B cell (primary cell): ENCODE data around the gene LKAAEAR1. TPM values are rescaled to one million over a fixed set of nuclear protein-coding genes. Genes with fewer than 3 reads are reported as not detected.

Experiments used
- ATAC-seq: fragments of 200-7000 bp; cut with Tn5 transposase; one replicate; pipeline ENCODE4 v1.10.0; 2021; ENCODE audit warnings: low read depth, mild to moderate bottlenecking, moderate number of reproducible peaks, moderate library complexity
- CTCF ChIA-PET: fragments of 350-600 bp; sonication (Branson Sonifier 250); formaldehyde crosslinking; loops from one replicate; lab custom pipeline; 2021; ENCODE audit warnings: antibody characterized with exemption, inconsistent platforms; lab: Charles Lee
- POLR2A ChIA-PET: fragments of 350-600 bp; sonication (Branson Sonifier 250); formaldehyde crosslinking; loops from one replicate; lab custom pipeline; 2021; ENCODE audit warnings: antibody characterized with exemption; lab: Charles Lee
- DNase-seq: peaks from one replicate; pipeline ENCODE4 v3.0.0; 2013
- H2AFZ ChIP-seq: 2 replicates; pipeline ENCODE4 v1.6.1; 2012; ENCODE audit warnings: mild to moderate bottlenecking, low read depth, low read length; ENCODE audit not compliant: insufficient read depth, poor library complexity, severe bottlenecking
- H3K27ac ChIP-seq, 2 donors: 1 replicate in 1 of 2; 2 replicates in 1 of 2; pipeline ENCODE4 v1.5.1; 2012 to 2013; ENCODE audit warnings: low read length in 2 of 2, mild to moderate bottlenecking in 2 of 2, moderate library complexity in 1 of 2
- H3K27me3 ChIP-seq, 4 experiments: fragments of 200-600 bp in 1 of 4; sonication (generic) in 1 of 4; replicated peaks in 1 of 4; 1 replicate in 2 of 4; 2 replicates in 2 of 4; pipeline versions ENCODE4 v1.6.1 to v1.7.0; 2013 to 2016; ENCODE audit warnings: low read length in 3 of 4, mild to moderate bottlenecking in 2 of 4, mixed read lengths in 1 of 4, moderate library complexity in 1 of 4; ENCODE audit not compliant: insufficient read depth in 4 of 4, control insufficient read depth in 3 of 4; ENCODE audit errors: control extremely low read depth in 1 of 4
- H3K36me3 ChIP-seq, 2 experiments: replicated peaks in 1 of 2; 1 replicate in 1 of 2; 2 replicates in 1 of 2; pipeline versions ENCODE4 v1.6.1 to v1.7.1; 2013; ENCODE audit warnings: low read length in 1 of 2; ENCODE audit not compliant: insufficient read depth in 2 of 2, control insufficient read depth in 1 of 2; ENCODE audit errors: control extremely low read depth in 1 of 2, extremely low read depth in 1 of 2
- H3K4me1 ChIP-seq, 2 donors: fragments of 200-600 bp in 1 of 2; sonication (generic) in 1 of 2; 1 replicate in 1 of 2; 2 replicates in 1 of 2; pipeline versions ENCODE4 v1.5.1 to v1.6.1; 2013 to 2017; ENCODE audit warnings: low read length in 2 of 2; ENCODE audit not compliant: control insufficient read depth in 2 of 2, insufficient read depth in 2 of 2
- H3K4me2 ChIP-seq: replicated peaks from 2 replicates; pipeline ENCODE3; 2012; ENCODE audit warnings: mild to moderate bottlenecking, low read depth, low read length; ENCODE audit not compliant: poor library complexity, severe bottlenecking
- H3K4me3 ChIP-seq, 5 experiments: fragments of 200-600 bp in 1 of 5; sonication (generic) in 1 of 5; 1 replicate in 3 of 5; 2 replicates in 2 of 5; pipeline versions ENCODE4 v1.5.1 to v1.7.0; 2011 to 2016; ENCODE audit warnings: low read length in 4 of 5, mild to moderate bottlenecking in 4 of 5, low read depth in 2 of 5, control low read depth in 1 of 5, moderate library complexity in 1 of 5; ENCODE audit not compliant: insufficient read depth in 1 of 5; ENCODE audit errors: control extremely low read depth in 1 of 5, extremely low read depth in 1 of 5
- H3K79me2 ChIP-seq: fragments of 200-600 bp; sonication (generic); one replicate; pipeline ENCODE4 v1.6.0; 2016; ENCODE audit warnings: low read length; ENCODE audit not compliant: control insufficient read depth, insufficient read depth
- H3K9ac ChIP-seq: fragments of 200-600 bp; sonication (generic); 2 replicates; pipeline ENCODE4 v1.6.1; 2017; ENCODE audit warnings: mild to moderate bottlenecking, low read length, moderate library complexity
- H3K9me3 ChIP-seq, 3 donors: one replicate each; pipeline versions ENCODE4 v1.6.1 to v1.7.1; 2013; ENCODE audit warnings: low read length in 2 of 3; ENCODE audit not compliant: control insufficient read depth in 2 of 3, insufficient read depth in 1 of 3; ENCODE audit errors: control extremely low read depth in 1 of 3
- H4K20me1 ChIP-seq: 2 replicates; pipeline ENCODE4 v1.6.0; 2012; ENCODE audit warnings: mild to moderate bottlenecking, low read length; ENCODE audit not compliant: insufficient read depth, control insufficient read depth, poor library complexity, severe bottlenecking
- H3K27ac Mint-ChIP-seq: one replicate; pipeline ENCODE4 v1.8.0; 2021; ENCODE audit warnings: mixed read lengths
- H3K27me3 Mint-ChIP-seq: one replicate; pipeline ENCODE4 v1.8.0; 2021; ENCODE audit warnings: mixed read lengths
- H3K4me1 Mint-ChIP-seq: one replicate; pipeline ENCODE4 v1.8.0; 2021; ENCODE audit warnings: mixed read lengths
- H3K4me3 Mint-ChIP-seq: one replicate; pipeline ENCODE4 v1.8.0; 2021; ENCODE audit warnings: mixed read lengths
- H3K9me3 Mint-ChIP-seq: one replicate; pipeline ENCODE4 v1.8.0; 2022; ENCODE audit warnings: mixed read lengths; ENCODE audit not compliant: insufficient read depth
- EZH2 ChIP-seq: IDR thresholded peaks from 2 replicates; pipeline ENCODE4 v1.6.1; 2012; ENCODE audit warnings: borderline replicate concordance, low read depth, mild to moderate bottlenecking, moderate library complexity, low read length; ENCODE audit not compliant: insufficient read depth, poor library complexity, severe bottlenecking
- WGBS: methylation state at CpG from one replicate; pipeline ENCODE4 v1.1.5; 2013; ENCODE audit warnings: missing lambda C conversion rate; ENCODE audit not compliant: insufficient coverage; 5-methylcytosine and 5-hydroxymethylcytosine counted together
- intact Hi-C: fragments of 100-400 bp; cut with micrococcal nuclease; formaldehyde crosslinking; loops from one replicate; pipeline ENCODE4 v1.10.0; 2022
- polyA plus RNA-seq: library from polyadenylated mRNA; depleted of rRNA; stranded (reverse); fragments of >200 nt; gene quantifications from 2 replicates; pipeline ENCODE4 v1.2.3, GENCODE V29; 2012
- total RNA-seq, 2 donors: library from RNA; stranded (reverse); fragments of 120-200 nt in 1 of 2; gene quantifications; 1 replicate in 1 of 2; 2 replicates in 1 of 2; pipeline versions ENCODE4 v1.2.3 to v1.2.4, GENCODE V29; 2013 to 2022
- TF ChIP-seq, protein P1 (sequence below): fragments of 200-600 bp; IDR thresholded peaks from one replicate; pipeline ENCODE4 v1.8.0; 2022; ENCODE audit warnings: antibody characterized with exemption, mild to moderate bottlenecking

The LKAAEAR1 gene
- total and polyA plus RNA-seq, 2 donors (not counting 1 experiment from before 2014, with no cell fraction given), result 1.9 TPM; not detected in 1

DNA sequence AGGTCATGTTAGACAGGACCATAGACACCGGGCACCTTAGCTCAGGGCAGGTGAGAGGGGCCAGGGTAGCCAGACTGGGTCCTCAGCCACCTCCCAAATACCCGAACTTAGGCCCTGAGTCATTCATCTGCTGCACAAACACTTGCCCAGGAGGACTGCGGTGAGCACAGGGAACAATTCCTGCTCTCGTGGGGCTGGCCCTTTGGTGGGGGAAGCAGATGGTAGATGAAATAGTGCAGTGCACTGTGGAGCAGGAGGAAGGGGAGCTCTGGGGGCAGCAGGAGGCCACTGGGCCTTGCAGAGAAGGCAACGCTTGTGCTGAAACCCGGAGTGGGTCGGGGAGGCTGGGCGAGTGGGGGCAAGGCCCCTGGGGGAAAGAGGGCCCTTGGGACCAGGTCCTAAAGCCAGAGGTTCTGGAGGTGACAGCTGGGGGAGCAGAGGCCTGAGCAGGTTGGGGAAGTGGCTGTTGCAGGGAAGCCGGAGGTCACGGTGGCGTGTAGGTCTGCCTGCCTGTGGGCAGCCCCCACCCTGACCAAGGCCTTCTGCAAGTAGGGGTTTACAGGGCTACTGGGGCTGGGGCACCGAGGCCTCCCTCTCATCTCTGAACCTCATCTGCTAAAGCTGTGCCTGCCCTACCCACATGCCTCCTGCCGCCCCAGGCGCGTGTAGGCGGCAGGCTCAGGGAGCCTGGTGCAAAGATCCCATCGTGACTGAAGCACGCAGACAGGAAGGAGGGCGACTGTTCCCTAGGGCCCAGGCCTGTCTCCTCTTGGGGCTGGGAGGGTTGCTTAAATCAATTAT is 27.8 kb upstream of the LKAAEAR1 start:
- H3K9me3 ChIP-seq, result no peaks in the 10 kb centered on the region
- H3K4me1 Mint-ChIP-seq, result peaks cover 31% of the 10 kb centered on the region
- WGBS, result 17% methylated on average over 18 of the region's 19 CpGs
- H3K79me2 ChIP-seq, result no peaks in the 10 kb centered on the region
- H3K9ac ChIP-seq, result no peak overlapping the region
- peak overlapping the region; percentile 5 for H3K4me2 ChIP-seq
- no peak for ATAC-seq
- no peak for DNase-seq
- CTCF ChIA-PET, result interaction anchor here (1.6 kb wide), 1 partner anchor 10 kb away, joined by 4 read pairs; no protein-coding TSS in a partner anchor
- H2AFZ ChIP-seq, result peak overlapping the region; percentile 33
- intact Hi-C loops, result no loop called here
- H3K36me3 ChIP-seq, result no peaks in the 10 kb centered on the region
- no peak overlapping the region for H3K4me3 ChIP-seq
- TF ChIP-seq, protein P1, sequence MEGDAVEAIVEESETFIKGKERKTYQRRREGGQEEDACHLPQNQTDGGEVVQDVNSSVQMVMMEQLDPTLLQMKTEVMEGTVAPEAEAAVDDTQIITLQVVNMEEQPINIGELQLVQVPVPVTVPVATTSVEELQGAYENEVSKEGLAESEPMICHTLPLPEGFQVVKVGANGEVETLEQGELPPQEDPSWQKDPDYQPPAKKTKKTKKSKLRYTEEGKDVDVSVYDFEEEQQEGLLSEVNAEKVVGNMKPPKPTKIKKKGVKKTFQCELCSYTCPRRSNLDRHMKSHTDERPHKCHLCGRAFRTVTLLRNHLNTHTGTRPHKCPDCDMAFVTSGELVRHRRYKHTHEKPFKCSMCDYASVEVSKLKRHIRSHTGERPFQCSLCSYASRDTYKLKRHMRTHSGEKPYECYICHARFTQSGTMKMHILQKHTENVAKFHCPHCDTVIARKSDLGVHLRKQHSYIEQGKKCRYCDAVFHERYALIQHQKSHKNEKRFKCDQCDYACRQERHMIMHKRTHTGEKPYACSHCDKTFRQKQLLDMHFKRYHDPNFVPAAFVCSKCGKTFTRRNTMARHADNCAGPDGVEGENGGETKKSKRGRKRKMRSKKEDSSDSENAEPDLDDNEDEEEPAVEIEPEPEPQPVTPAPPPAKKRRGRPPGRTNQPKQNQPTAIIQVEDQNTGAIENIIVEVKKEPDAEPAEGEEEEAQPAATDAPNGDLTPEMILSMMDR, result no peak
- no peak for TF ChIP-seq EZH2
- H3K4me1 ChIP-seq, result peaks cover 19 to 38% of the 10 kb centered on the region in 2 donors
- POLR2A ChIA-PET, result no interaction called here
- no peak overlapping the region for H3K27ac Mint-ChIP-seq
- H4K20me1 ChIP-seq, result no peaks in the 10 kb centered on the region
- peaks cover 0 to 3% (median 0%) of the 10 kb centered on the region in 4 experiments for H3K27me3 ChIP-seq
- H3K27ac ChIP-seq, result no peak overlapping the region
- H3K4me3 Mint-ChIP-seq, result no peak overlapping the region
- H3K27me3 Mint-ChIP-seq, result no peaks in the 10 kb centered on the region
- H3K9me3 Mint-ChIP-seq, result no peaks in the 10 kb centered on the region

DNA sequence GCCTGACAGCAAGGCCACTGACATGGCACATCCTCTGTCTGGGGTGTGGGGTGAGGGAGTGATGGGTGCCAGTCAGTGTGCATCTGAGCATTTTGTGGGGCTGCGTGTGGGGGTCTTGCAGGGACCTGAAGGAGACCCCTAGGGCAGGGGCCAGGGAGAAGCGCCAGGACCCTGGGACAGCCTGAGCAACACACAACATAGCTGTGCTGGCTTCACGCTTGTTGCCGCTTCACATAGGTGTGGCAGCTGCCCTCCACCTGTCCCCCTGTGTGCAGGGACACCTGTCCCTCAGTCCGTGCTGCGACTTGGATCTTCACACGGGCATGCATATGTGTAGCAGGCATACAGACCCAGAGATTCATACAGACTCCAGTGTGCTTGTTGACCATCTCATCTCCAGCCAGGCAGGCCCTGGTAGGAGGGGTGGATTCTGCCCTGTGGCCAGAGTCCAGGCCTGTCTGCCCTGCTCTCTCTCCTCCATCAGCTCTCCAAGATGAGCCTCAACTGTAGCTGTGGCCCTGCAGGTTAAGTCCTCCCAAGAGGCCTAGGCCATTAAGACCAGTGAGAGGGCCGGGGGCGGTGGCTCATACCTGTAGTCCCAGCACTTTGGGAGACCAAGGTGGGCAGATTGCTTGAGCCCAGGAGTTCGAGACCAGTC is 26.3 kb upstream of the LKAAEAR1 start:
- H3K27me3 ChIP-seq, result peaks cover 0 to 3% (median 0%) of the 10 kb centered on the region in 4 experiments
- intact Hi-C loops, result no loop called here
- Mint-ChIP-seq H3K27me3 (no peaks in the 10 kb centered on the region), H3K4me3 (no peak overlapping the region), H3K27ac (no peak overlapping the region), H3K9me3 (no peaks in the 10 kb centered on the region), H3K4me1 (peaks cover 36% of the 10 kb centered on the region)
- H3K4me3 ChIP-seq, result no peak overlapping the region
- no peak for DNase-seq
- no peaks in the 10 kb centered on the region for H4K20me1 ChIP-seq
- H3K36me3 ChIP-seq, result no peaks in the 10 kb centered on the region
- H3K4me2 ChIP-seq, result no peak overlapping the region
- no peaks in the 10 kb centered on the region for H3K9me3 ChIP-seq
- CTCF ChIA-PET, result interaction anchor here (1.6 to 4.6 kb wide), 2 partner anchors 9 to 11 kb away, joined by 4 to 23 read pairs; no protein-coding TSS in a partner anchor
- peaks cover 20 to 41% of the 10 kb centered on the region in 2 donors for H3K4me1 ChIP-seq
- H3K9ac ChIP-seq, result no peak overlapping the region
- 97% methylated on average over 10 of the region's 10 CpGs for WGBS
- TF ChIP-seq, protein P1, result no peak
- TF ChIP-seq EZH2, result no peak
- no peak overlapping the region for H2AFZ ChIP-seq
- H3K27ac ChIP-seq, result no peak overlapping the region
- no peaks in the 10 kb centered on the region for H3K79me2 ChIP-seq
- no peak for ATAC-seq
- POLR2A ChIA-PET, result interaction anchor here (0.6 kb wide), 1 partner anchor 46 kb away, joined by 3 read pairs; no protein-coding TSS in a partner anchor
